GM12875 (cell line): ENCODE measurements around the gene IL17RD.

Experiments
- H3K4me3 ChIP-seq: one replicate; pipeline ENCODE4 v1.5.1; 2011; ENCODE audit warnings: low read depth, low read length, control low read depth
- CTCF ChIP-seq: IDR thresholded peaks from 2 replicates; pipeline ENCODE4 v1.5.1; 2011; ENCODE audit warnings: low read depth, mild to moderate bottlenecking, control low read depth, inconsistent platforms, low read length, moderate library complexity, borderline replicate concordance; ENCODE audit not compliant: insufficient read depth

IL17RD gene

GRCh38 chr3:57108684-57109083, 56.5 kb downstream of the IL17RD start:
- no peak for TF ChIP-seq CTCF
- no peak overlapping the region for H3K4me3 ChIP-seq

- TF ChIP-seq CTCF = no peak
Observed at GRCh38 chr3:57105585-57105984, 59.6 kb downstream of the IL17RD start.

GRCh38 chr3:57100046-57100695, 65.0 kb downstream of the IL17RD start:
- H3K4me3 ChIP-seq = no peak overlapping the region
- peak; percentile 73; the same call in 1 of the 2 replicates for TF ChIP-seq CTCF

More at GRCh38 chr3:57105585-57105984, 59.6 kb downstream of the IL17RD start:
- H3K4me3 ChIP-seq = no peak overlapping the region

- TF ChIP-seq CTCF = no peak
Observed at GRCh38 chr3:57098418-57099310, 66.5 kb downstream of the IL17RD start.

GRCh38 chr3:57097536-57097935, 67.6 kb downstream of the IL17RD start:
- no peak for TF ChIP-seq CTCF
- H3K4me3 ChIP-seq = no peak overlapping the region

More at GRCh38 chr3:57098418-57099310, 66.5 kb downstream of the IL17RD start:
- no peak overlapping the region for H3K4me3 ChIP-seq

- no peak overlapping the region for H3K4me3 ChIP-seq
- no peak for TF ChIP-seq CTCF
Observed at GRCh38 chr3:57095363-57095762, 69.8 kb downstream of the IL17RD start.
